ENCODE results near the gene KAZN.

KAZN gene

DNA sequence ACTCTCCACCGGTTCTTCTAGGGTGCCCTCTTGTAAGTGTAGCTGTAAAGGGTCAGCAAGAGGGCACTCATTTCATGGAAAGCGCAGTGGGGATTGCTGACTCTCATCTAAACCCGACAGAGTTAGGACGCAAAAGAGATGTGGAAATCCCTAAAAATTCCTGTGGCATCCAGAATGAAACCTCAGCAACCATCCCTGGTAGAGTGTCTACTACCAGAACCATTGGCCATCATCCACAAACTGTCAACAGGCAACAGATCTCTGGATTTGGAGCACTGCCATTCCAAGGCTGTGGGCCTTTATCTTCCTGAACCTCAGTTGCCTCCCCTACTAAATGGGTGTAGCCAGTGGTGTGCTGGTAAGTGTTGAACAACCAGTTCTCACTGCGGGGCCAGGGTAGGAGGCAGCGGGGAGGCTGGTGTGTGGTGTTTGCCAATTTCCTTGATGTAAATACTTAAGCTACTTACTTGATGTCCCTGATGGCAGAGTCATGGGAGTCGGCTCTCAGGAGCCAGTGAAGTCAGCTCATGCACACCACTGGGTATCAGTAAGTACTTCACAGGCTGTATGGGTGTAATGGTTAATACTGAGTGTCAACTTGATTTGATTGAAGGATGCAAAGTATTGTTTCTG lies 195.8 kb downstream of the KAZN start (continued):
- TF ChIP-seq, protein P1, sequence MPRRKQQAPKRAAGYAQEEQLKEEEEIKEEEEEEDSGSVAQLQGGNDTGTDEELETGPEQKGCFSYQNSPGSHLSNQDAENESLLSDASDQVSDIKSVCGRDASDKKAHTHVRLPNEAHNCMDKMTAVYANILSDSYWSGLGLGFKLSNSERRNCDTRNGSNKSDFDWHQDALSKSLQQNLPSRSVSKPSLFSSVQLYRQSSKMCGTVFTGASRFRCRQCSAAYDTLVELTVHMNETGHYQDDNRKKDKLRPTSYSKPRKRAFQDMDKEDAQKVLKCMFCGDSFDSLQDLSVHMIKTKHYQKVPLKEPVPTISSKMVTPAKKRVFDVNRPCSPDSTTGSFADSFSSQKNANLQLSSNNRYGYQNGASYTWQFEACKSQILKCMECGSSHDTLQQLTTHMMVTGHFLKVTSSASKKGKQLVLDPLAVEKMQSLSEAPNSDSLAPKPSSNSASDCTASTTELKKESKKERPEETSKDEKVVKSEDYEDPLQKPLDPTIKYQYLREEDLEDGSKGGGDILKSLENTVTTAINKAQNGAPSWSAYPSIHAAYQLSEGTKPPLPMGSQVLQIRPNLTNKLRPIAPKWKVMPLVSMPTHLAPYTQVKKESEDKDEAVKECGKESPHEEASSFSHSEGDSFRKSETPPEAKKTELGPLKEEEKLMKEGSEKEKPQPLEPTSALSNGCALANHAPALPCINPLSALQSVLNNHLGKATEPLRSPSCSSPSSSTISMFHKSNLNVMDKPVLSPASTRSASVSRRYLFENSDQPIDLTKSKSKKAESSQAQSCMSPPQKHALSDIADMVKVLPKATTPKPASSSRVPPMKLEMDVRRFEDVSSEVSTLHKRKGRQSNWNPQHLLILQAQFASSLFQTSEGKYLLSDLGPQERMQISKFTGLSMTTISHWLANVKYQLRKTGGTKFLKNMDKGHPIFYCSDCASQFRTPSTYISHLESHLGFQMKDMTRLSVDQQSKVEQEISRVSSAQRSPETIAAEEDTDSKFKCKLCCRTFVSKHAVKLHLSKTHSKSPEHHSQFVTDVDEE (CRISPR knock-in tag; IDR thresholded peaks at IDR 0.05): no peak

DNA sequence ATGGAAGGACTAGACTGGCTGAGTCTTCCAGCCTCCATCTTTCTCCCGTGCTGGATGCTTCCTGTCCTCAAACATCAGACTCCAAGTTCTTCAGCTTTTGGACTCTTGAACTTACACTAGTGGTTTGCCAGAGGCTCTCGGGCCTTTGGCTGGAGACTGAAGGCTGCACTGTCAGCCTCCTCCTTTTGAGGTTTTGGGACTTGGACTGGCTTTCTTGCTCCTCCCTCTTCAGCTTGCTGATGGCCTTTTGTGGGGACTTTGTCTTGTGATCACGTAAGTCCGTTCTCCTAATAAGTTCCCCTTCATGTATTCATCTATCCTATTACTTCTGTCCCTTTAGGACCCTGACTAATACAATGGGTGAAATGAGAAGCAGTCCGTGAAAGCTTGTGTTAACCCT lies 196.4 kb downstream of the KAZN start:
- ATAC-seq: no peak
- TF ChIP-seq ZNF8 (CRISPR knock-in tag; IDR thresholded peaks at IDR 0.05) (no peak), TCF4 (CRISPR knock-in tag; IDR thresholded peaks at IDR 0.05; ENCODE audit: borderline replicate concordance) (no peak), TOX (CRISPR knock-in tag; IDR thresholded peaks at IDR 0.05; ENCODE audit: borderline replicate concordance) (no peak), SNAI2 (CRISPR knock-in tag; IDR thresholded peaks at IDR 0.05) (no peak), GLIS3 (CRISPR knock-in tag; IDR thresholded peaks at IDR 0.05) (no peak), ZC3H10 (CRISPR knock-in tag; IDR thresholded peaks at IDR 0.05) (no peak), BACH2 (CRISPR knock-in tag; IDR thresholded peaks at IDR 0.05; ENCODE audit: borderline replicate concordance) (no peak), ZNF70 (CRISPR knock-in tag; IDR thresholded peaks at IDR 0.05) (no peak), ZFP30 (CRISPR knock-in tag; IDR thresholded peaks at IDR 0.05) (no peak), RARB (CRISPR knock-in tag; IDR thresholded peaks at IDR 0.05) (no peak), CSDC2 (CRISPR knock-in tag; IDR thresholded peaks at IDR 0.05) (no peak), ARNTL (CRISPR knock-in tag; IDR thresholded peaks at IDR 0.05; ENCODE audit: borderline replicate concordance, low read depth) (no peak), ZFP3 (CRISPR knock-in tag; IDR thresholded peaks at IDR 0.05) (no peak), ISL1 (CRISPR knock-in tag; IDR thresholded peaks at IDR 0.05) (no peak)
- TF ChIP-seq, protein P1 (CRISPR knock-in tag; IDR thresholded peaks at IDR 0.05): no peak
- TF ChIP-seq, protein P2, sequence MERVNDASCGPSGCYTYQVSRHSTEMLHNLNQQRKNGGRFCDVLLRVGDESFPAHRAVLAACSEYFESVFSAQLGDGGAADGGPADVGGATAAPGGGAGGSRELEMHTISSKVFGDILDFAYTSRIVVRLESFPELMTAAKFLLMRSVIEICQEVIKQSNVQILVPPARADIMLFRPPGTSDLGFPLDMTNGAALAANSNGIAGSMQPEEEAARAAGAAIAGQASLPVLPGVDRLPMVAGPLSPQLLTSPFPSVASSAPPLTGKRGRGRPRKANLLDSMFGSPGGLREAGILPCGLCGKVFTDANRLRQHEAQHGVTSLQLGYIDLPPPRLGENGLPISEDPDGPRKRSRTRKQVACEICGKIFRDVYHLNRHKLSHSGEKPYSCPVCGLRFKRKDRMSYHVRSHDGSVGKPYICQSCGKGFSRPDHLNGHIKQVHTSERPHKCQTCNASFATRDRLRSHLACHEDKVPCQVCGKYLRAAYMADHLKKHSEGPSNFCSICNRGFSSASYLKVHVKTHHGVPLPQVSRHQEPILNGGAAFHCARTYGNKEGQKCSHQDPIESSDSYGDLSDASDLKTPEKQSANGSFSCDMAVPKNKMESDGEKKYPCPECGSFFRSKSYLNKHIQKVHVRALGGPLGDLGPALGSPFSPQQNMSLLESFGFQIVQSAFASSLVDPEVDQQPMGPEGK (CRISPR knock-in tag; IDR thresholded peaks at IDR 0.05; ENCODE audit: borderline replicate concordance): no peak

DNA sequence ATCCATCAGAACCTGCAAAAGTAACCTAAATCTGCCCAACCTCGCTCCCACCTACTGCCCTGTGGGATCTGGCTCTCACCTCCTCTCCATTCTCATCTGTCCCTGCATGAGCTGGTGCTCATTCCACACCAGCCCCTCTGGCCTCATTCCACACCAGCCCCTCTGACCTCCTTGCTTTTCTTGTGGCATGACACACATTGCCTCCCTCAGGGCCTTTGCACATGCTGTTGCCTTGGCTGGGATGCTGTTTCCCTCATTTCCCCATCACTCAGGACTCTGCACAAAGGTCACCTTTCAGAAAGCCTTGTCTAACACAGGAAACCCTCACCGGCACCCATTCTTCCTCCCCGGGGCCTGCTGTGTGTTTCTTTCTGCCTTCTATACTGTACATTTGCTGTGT lies 197.1 kb downstream of the KAZN start:
- ATAC-seq: no peak
- TF ChIP-seq ZFP3 (CRISPR knock-in tag; IDR thresholded peaks at IDR 0.05): no peak
- no peak for TF ChIP-seq CSDC2 (CRISPR knock-in tag; IDR thresholded peaks at IDR 0.05)
- TF ChIP-seq PPARA (CRISPR knock-in tag; IDR thresholded peaks at IDR 0.05; ENCODE audit: borderline replicate concordance): no peak
- no peak for TF ChIP-seq ARNTL (CRISPR knock-in tag; IDR thresholded peaks at IDR 0.05; ENCODE audit: borderline replicate concordance, low read depth)
- TF ChIP-seq, protein P3, sequence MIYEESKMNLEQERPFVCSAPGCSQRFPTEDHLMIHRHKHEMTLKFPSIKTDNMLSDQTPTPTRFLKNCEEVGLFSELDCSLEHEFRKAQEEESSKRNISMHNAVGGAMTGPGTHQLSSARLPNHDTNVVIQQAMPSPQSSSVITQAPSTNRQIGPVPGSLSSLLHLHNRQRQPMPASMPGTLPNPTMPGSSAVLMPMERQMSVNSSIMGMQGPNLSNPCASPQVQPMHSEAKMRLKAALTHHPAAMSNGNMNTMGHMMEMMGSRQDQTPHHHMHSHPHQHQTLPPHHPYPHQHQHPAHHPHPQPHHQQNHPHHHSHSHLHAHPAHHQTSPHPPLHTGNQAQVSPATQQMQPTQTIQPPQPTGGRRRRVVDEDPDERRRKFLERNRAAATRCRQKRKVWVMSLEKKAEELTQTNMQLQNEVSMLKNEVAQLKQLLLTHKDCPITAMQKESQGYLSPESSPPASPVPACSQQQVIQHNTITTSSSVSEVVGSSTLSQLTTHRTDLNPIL (CRISPR knock-in tag; IDR thresholded peaks at IDR 0.05; ENCODE audit: low read depth): no peak
- no peak for TF ChIP-seq ESRRG (CRISPR knock-in tag; IDR thresholded peaks at IDR 0.05)
- TF ChIP-seq, protein P4, sequence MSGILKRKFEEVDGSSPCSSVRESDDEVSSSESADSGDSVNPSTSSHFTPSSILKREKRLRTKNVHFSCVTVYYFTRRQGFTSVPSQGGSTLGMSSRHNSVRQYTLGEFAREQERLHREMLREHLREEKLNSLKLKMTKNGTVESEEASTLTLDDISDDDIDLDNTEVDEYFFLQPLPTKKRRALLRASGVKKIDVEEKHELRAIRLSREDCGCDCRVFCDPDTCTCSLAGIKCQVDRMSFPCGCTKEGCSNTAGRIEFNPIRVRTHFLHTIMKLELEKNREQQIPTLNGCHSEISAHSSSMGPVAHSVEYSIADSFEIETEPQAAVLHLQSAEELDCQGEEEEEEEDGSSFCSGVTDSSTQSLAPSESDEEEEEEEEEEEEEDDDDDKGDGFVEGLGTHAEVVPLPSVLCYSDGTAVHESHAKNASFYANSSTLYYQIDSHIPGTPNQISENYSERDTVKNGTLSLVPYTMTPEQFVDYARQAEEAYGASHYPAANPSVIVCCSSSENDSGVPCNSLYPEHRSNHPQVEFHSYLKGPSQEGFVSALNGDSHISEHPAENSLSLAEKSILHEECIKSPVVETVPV (CRISPR knock-in tag; IDR thresholded peaks at IDR 0.05): no peak
- TF ChIP-seq ZNF565 (CRISPR knock-in tag; conservative IDR thresholded peaks at IDR 0.05; ENCODE audit: low read depth): no peak
- TF ChIP-seq ZNF8 (CRISPR knock-in tag; IDR thresholded peaks at IDR 0.05): no peak
- TF ChIP-seq, protein P1 (CRISPR knock-in tag; IDR thresholded peaks at IDR 0.05): no peak
- no peak for TF ChIP-seq TOX (CRISPR knock-in tag; IDR thresholded peaks at IDR 0.05; ENCODE audit: borderline replicate concordance)
- TF ChIP-seq SNAI2 (CRISPR knock-in tag; IDR thresholded peaks at IDR 0.05): no peak
- TF ChIP-seq, protein P5, sequence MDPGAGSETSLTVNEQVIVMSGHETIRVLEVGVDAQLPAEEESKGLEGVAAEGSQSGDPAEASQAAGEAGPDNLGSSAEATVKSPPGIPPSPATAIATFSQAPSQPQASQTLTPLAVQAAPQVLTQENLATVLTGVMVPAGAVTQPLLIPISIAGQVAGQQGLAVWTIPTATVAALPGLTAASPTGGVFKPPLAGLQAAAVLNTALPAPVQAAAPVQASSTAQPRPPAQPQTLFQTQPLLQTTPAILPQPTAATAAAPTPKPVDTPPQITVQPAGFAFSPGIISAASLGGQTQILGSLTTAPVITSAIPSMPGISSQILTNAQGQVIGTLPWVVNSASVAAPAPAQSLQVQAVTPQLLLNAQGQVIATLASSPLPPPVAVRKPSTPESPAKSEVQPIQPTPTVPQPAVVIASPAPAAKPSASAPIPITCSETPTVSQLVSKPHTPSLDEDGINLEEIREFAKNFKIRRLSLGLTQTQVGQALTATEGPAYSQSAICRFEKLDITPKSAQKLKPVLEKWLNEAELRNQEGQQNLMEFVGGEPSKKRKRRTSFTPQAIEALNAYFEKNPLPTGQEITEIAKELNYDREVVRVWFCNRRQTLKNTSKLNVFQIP (CRISPR knock-in tag; IDR thresholded peaks at IDR 0.05; ENCODE audit: borderline replicate concordance, low read depth): no peak
